SK-N-DZ (cell line): ENCODE measurements around the gene SP9.
"Not testable (repeated sequence)": the region's sequence is repeated elsewhere in the genome, so short reads cannot be mapped to it uniquely, and the experiment has no call there.

Experiments used
- DNase-seq: peaks from one replicate; pipeline ENCODE4 v3.0.0-alpha.2; 2015; ENCODE audit warnings: low spot score

SP9 gene

DNA sequence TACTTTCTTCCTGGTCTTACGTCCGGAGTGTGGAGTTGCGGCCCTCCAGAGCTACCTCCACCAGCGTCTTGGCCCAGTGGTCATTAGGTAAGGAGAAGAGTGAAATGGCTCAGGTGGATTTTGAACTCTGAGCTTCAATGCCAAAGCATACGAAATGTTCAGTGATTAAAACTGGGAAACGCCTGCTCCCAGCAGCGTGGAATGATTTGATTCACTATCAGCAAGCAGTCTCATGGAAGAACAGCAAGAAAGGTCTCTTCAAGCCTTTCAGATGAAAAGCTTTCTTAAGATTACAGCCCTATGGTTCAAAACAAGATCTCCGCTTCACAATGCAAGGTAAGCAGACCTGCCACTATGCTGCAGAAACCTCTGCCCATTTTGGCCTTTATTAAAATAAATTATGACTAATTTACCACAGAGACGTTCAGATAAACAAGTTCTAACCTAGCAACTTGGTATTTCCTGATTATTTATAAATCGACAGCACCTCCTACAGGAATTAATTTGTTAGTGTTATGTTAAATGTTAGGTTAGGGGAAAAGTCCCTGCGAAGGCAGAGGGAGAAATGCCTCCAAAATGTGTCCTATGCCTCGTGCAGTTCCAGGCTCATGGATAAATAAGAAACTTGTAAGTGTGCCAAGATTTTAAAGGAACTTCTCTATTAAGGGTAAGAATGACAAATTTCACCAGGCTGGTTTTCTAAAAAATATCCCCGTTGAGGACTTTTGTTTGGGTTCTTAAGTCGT, 10.1 kb downstream of the SP9 start:
- DNase-seq, result no peak

DNA sequence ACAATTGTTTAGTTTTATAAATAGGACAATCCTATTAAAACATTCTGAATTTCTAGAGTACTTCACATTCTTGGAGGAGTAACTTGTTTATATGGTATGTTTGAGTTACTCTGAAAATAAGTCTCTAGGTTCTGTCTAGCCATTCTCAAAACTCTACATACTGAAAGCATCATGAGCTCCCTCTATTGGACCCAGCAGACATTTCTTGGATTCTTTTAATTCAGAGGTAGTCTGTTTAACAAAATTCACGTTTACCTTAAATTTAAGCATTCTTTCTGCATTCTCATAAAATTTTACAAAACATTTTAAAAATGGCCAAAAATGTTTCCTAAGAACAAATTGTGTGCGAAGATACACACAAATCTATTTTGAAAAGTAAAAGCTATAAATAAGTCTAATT, 15.3 kb downstream of the SP9 start:
- no peak for DNase-seq

DNA sequence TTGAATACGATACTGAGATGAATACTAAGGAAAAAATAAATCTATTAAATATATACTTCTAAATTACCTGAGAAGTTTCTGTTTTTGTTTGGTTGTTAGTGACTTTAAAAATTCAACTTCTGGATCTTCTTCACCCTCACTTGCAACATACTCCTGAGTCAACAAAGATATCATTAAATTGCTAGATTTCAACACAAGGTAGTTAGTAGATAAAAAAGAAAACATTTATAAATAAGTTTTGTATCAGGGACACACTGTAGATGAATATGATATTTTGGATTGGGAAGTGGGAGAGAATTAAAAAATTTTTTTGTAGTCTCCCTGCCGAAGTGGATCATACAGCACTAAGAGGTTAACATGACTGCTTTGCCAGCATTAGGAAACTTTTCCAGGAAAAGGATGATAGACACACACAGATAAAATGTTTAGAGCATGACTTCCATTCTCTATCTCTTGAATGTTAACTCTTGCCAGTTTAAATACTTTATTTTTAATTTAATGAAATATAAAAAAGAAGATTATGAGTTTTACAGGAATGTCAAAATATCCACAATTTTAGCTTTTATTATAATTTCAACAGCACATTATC, 15.9 kb downstream of the SP9 start:
- DNase-seq, result no peak

DNA sequence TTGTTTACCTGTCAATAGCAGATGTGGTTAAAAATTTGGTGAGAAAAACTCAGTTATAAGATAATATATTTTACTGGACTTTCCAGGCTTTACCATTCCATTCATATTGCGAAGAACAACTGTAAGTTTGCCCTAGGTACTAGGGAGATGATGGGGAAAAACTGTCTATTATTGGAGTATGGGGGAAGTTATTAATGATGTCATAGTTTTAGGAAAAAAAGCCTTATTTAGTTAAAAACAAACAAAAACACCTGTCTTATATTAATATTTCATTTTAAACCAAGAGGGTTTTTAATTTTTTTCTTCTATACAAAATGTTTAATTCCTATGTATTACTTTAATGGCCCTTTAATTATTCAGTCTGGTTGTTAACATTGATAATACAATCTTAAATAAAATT, 18.2 kb downstream of the SP9 start:
- DNase-seq, result no peak

DNA sequence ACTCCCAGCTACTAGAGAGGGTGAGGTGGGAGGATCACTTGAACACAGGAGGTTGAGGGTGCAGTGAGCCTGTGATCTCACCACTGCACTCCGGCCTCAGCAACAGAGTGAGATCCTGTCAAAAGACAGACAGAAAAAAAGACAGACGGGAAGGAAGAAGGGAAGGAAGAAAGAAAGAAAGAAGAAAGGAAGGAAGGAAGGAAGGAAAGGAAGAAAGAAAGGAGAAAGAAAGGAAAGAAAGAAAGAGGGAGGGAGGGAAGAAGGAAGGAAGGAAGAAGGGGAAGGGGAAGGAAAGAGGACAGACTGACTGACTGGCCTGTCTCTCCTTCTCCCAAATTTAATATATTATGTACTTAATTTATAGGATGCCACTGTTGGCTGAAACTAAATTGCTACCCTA, 21.6 kb downstream of the SP9 start:
- DNase-seq, result no peak

DNA sequence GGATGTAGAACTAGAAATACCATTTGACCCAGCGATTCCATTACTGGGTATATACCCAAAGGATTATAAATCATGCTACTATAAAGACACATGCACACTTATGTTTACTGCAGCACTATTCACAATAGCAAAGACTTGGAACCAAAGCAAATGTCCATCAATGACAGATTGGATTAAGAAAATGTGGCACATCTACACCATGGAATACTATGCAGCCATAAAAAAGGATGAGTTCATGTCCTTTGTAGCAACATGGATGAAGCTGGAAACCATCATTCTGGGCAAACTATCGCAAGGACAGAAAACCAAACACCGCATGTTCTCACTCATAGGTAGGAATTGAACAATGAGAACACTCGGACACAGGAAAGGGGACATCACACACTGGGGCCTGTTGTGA, 24.9 kb downstream of the SP9 start:
- DNase-seq, result not testable (repeated sequence)

DNA sequence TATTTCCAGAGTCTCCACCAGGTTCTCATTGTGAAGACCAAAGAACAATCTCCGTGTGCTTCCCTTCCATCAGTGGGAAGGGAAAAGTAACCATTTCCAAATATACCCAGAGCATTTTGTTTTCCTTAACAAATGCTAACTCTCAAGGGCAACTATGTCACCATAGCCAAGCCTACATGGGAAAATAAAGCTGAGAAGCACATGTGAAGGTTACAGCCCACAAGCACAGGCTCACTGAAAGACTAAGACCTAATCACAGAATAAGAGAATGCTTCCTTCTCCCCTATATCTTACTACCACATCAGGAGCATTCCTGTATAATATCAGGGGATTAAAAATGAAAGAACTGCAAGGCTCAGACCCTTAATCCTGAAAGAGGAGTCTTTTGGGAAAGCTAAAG, 28.2 kb downstream of the SP9 start:
- DNase-seq, result no peak

DNA sequence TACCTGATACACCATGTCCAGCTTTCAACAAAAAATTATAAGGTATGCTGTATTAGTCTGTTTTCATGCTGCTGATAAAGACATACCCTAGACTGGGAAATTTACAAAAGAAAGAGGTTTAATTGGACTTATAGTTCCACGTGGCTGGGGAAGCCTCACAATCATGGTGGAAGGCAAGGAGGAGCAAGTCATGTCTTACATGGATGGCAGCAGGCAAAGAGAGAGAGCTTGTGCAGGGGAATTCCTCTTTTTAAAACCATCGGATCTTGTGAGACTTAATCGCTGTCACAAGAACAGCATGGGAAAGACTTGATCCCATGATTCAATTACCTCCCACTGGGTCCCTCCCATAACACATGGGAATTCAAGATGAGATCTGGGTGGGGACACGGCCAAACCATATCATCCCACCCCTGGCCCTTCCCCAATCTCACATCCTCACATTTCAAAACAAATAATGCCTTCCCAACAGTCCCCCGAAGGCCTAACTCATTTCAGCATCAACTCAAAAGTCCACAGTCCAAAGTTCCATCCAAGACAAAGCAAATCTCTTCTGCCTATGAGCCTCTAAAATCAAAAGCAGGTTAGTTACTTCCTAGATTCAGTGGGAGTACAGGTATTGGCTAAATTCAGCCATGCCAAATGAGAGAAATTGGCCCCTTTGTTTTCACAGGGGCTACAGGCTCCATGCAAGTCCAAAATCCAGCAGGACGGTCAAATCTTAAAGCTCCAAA, 28.9 kb downstream of the SP9 start:
- not testable (repeated sequence) for DNase-seq

DNA sequence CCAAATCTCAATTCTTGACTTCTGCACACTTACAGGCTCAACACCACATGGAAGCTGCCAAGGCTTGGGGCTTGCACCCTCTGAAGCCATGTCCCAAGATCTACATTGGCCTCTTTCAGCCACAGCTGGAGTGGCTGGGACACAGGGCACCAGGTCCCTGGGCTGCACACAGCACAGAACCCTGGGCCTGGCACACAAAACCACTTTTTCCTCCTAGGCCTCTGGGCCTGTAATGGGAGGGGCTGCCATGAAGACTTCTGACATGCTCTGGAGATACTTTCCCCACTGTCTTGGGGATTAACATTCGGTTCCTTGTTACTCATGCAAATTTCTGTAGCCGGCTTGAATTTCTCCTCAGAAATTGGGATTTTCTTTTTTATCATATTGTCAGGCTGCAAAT, 29.9 kb downstream of the SP9 start:
- DNase-seq, result no peak

DNA sequence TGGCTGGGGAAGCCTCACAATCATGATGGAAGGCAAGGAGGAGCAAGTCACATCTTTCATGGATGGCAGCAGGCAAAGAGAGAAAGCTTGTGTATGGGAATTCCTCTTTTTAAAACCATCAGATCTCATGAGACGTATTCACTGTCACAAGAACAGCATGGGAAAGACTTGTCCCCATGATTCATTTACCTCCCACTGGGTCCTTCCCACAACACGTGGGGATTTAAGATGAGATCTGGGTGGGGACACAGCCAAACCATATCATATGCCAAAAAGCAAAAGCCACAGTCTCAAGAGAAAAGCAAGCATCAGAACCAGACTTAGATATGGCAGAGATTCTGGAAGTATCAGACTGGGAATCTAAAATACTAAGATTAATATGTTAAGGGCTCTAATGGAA, 30.8 kb downstream of the SP9 start:
- DNase-seq, result no peak

DNA sequence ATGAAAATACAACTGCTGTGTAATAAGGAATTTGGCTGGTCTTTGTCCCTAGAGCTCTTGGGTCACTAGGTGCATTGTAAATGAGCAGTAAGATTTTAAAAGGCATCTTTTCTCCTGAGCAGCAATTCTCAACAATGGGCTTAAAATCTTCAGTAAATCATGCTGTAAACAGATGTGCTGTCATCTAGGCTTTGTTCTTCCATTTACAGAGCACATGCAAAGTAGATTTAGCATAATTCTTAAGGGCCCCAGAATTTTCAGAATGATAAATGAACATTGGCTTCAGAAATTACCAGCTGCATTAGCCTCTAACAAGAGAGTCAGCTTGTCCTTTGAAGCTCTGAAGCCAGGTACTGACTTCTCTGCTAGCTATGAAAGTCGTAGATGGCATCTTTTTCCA, 33.9 kb downstream of the SP9 start:
- no peak for DNase-seq

DNA sequence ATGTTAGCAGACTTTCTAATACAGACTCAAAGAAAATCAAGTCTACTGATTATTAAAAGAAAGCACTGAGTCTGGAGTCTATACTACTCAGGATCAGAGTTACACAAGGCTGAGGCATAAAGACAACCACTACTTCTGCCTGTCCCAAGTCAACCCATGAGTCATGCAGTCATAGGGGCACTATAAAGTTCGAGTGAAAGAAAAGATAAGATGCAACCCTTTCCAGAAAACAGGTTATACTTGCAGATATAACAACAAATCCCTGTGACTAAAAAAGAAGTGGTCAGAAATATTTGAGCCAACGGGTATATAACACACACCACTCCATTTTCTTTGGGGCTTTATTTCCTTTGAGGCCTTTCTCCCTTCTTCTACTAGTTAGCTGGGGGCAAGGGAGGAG, 42.2 kb downstream of the SP9 start:
- no peak for DNase-seq

DNA sequence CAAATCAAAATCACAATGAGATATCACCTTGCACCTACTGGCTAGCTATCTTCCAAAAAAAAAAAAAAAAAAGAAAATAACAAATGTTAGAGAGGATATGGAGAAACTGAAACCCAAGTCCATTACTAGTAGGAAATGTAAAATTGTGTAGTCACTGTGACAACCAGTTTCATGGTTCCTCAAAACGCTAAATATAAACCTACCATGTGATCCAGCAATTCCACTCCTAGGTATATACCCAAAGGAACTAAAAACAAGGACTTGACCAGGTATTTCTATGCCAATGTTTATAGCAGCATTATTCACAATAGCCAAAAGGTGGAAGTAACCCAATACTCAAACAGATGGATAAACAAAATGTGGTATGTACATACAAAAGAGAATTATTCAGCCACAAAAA, 49.0 kb downstream of the SP9 start:
- no peak for DNase-seq

DNA sequence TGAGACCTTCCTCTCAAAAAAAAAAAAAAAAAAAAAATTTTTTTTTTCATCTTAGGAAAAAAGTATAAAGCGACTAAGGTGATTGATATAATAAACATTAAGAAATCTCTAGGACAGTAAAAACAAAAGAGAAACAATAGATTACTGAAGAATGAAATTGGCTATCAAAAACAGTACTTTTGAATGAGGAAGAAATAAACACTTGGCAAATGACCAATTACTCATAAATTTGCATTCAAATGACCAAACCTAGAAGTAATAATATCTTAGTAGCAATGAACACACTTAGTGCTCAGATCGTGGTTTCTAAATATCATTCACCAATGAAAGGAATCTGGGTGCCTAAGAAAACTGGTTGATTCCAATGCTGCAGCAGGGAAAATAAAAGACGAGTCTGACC, 50.4 kb downstream of the SP9 start:
- DNase-seq, result no peak
